Fibroblast of the aortic adventitia (primary cell): ENCODE data around the gene SLIT3. TPM values are rescaled to one million over a fixed set of nuclear protein-coding genes. Genes with fewer than 3 reads are reported as not detected.

ENCODE experiments used
- DNase-seq: peaks from one replicate; pipeline ENCODE4 v3.0.0-alpha.2; 2010; ENCODE audit warnings: low read depth
- H3K4me3 ChIP-seq: 2 replicates; pipeline ENCODE4 v1.5.1; 2011; ENCODE audit warnings: low read depth, mild to moderate bottlenecking, control low read depth, low read length, moderate library complexity
- CTCF ChIP-seq: IDR thresholded peaks from 2 replicates; pipeline ENCODE4 v1.5.1; 2011; ENCODE audit warnings: mild to moderate bottlenecking, low read length, control low read depth, inconsistent platforms; ENCODE audit not compliant: insufficient read depth
- total RNA-seq: library from RNA; depleted of rRNA; stranded (reverse); fragments of >200 nt; gene quantifications from 2 replicates; pipeline ENCODE4 v1.2.3, GENCODE V29; 2012; ENCODE audit warnings: low replicate concordance

The SLIT3 gene
- total RNA-seq, 1 donor = 65.3 TPM

GRCh38 chr5:168681556-168682183 lies 619.3 kb downstream of the SLIT3 start:
- TF ChIP-seq CTCF = peak; percentile 10
- peak; percentile 89 for DNase-seq
- no peak overlapping the region for H3K4me3 ChIP-seq

GRCh38 chr5:168680395-168680794 lies 620.5 kb downstream of the SLIT3 start:
- H3K4me3 ChIP-seq = no peak overlapping the region
- no peak for TF ChIP-seq CTCF
- no peak for DNase-seq

GRCh38 chr5:168679515-168679920 lies 621.4 kb downstream of the SLIT3 start:
- peak; percentile 84 for DNase-seq
- no peak overlapping the region for H3K4me3 ChIP-seq

DNA sequence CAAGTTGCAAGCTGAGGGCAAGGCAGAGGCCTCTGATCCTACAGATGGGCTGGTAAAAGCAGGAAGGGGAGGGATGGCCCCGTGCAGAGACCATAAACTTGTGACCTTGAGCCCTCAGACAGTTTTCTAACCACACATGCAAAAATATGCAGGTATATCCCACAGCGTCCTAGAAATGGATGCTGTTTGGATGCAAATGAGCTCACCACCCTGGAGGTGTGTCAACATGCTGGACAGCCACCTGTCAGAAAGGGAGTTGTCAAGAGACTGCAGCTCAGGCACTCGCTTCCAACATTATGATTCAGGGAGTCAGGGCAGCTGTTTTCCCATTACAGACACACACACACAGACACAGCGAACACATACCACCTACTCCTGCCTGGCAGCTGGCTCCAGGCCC lies 624.4 kb downstream of the SLIT3 start:
- TF ChIP-seq CTCF = no peak
- DNase-seq = no peak
- H3K4me3 ChIP-seq = no peak overlapping the region

More at GRCh38 chr5:168679515-168679920, 621.4 kb downstream of the SLIT3 start:
- TF ChIP-seq CTCF = peak; percentile 91

- no peak overlapping the region for H3K4me3 ChIP-seq
- DNase-seq = no peak
- no peak for TF ChIP-seq CTCF
These were observed 625.0 kb downstream of the SLIT3 start for GRCh38 chr5:168675883-168676408.

- no peak for DNase-seq
- TF ChIP-seq CTCF = no peak
- H3K4me3 ChIP-seq = no peak overlapping the region
These were observed 626.0 kb downstream of the SLIT3 start for GRCh38 chr5:168674893-168675482.
